ENCODE measurements around the gene FXYD5.

DNA sequence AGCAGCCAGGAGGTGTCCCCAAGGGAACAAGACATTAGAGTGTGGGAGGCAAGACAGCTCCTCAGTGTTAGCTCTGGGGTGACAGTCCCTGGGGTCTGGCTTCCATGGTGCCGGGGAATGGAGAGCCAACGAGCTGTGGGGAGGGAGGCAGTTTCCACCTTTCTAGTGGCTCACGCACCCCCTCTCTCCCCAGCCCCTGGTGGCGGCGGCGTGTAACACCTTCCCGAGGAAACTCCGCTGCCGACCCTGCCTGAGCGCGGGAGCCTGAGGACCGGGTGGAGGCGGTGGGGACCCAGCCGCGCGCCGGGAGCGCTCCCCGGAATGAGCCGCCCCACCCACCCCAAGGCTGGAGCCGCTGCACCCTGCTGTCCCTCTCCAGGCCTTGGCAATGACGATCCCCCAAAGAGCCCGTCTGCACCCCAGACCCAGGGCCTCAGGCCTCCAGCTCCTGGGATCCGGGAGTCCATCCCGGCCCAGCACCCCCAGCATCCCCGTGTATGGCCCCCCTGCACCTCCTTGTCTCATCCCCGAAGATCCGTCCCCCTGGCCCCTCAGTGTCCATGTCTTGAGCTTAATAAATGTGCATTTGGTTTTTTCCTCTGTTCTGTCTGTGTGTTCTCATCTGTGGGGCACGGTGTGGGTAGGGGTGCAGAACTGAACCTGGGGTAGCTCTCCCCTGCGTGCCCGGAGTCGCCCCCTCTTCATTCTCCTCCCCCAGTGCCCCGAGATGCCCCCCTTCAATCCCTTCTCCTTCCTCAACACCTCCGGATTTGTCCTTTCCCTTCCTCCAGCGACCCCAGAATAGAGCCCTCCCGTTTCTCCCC lies 622 bp upstream of the FXYD5 start:
- TF ChIP-seq SIN3A (IDR thresholded peaks at IDR 0.05; ENCODE audit: borderline replicate concordance, insufficient read depth, low read length), result no peak
- TF ChIP-seq POLR2AphosphoS5 (IDR thresholded peaks at IDR 0.05; ENCODE audit: low read depth, low read length), result no peak

All from PFSK-1 (cell line).